GM18907 (cell line): Measurements from ENCODE around the gene MFSD2A.
"Not testable (repeated sequence)": the region's sequence is repeated elsewhere in the genome, so short reads cannot be mapped to it uniquely, and the experiment has no call there.

ENCODE experiments used
- ATAC-seq: cut with Tn5 transposase; IDR thresholded peaks from one replicate; pipeline ENCODE4 v1.9.1; 2021; ENCODE audit warnings: mild to moderate bottlenecking, moderate library complexity; ENCODE audit not compliant: unreplicated experiment

Gene MFSD2A

GRCh38 chr1:39996396-39997004 lies 41.6 kb downstream of the MFSD2A start:
- no peak for ATAC-seq

DNA sequence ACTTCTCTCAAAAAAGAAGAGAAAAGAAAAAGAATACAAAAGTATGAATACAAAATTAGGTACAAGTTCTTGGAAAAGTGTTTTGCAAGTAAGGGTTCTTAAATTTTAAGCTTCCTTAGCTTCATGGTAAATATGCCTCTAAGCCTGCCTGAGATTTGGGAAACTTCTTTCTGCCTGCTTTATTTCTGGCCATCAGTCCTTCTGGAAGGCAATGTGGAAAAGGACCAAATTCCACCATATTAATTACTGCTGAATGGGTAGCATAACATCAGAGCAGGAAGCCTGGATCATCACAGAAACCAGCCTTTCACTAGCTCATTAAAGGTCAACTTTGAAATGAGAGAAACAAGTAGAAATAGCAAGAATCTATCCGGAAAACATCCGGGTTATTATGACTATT lies 46.5 kb downstream of the MFSD2A start:
- ATAC-seq = no peak

GRCh38 chr1:40003156-40004093 lies 48.5 kb downstream of the MFSD2A start:
- ATAC-seq = peak; percentile 68

DNA sequence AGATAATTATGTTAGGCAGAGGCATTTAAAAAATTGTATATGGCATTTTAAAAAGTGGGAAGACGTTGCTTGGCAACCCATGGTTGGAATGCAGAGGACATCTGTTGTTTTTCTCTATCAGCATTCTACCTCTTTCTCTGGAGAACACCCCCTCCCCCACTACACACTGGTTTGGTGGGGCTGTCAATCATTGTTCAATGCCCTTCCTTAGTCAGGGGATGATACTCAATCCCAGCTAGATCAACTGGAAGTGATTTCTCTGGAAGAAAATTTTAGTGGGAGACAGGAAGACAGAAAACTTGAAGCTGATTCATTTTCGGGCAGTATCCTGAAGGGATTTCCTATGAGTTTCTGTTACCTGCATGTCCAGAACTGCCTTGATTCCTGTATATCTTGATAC lies 49.9 kb downstream of the MFSD2A start:
- no peak for ATAC-seq

DNA sequence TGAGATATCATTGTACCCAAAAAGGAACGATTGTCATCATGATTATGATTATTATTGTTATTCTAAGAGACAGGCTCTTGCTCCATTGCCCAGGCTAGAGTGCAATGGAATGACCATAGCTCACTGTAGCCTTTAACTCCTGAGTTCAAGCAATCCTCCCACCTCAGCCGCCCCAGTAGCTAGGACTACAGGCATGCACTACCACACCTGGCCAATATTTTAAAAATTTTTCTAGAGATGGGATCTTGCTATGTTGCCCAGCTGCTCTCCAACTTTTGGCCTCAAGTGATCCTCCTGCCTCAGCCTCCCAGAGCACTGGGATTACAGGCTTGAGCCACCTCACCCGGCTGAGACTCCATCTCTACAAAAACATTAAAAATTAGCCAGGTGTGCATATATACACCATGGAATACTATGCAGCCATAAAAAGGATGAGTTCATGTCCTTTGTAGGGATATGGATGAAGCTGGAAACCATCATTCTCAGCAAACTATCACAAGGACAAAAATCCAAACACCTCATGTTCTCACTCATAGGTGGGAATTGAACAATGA lies 52.6 kb downstream of the MFSD2A start:
- not testable (repeated sequence) for ATAC-seq

- no peak for ATAC-seq
Measured at GRCh38 chr1:40011198-40011597, 56.3 kb downstream of the MFSD2A start.

DNA sequence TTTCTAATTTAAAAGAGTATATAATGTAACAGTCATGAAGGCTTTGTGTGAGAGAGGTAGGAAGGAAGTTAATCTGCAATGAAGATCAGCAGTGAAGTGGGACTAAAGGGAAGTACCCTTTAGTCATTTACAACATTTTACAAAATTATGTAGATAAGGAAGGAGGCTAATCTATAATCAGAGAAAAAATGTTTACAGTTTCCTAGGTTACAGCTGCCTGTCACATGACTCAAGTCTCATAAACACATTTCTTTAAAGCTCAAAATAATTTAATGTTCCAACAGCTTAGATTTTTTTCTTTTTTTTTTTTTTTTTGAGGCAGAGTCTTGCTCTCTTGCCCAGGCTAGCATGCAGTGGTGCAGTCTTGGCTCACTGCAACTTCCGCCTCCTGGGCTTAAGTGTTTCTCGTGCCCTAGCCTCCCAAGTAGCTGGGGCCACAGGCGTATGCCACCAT lies 59.3 kb downstream of the MFSD2A start:
- ATAC-seq = no peak

- ATAC-seq = no peak
Measured at GRCh38 chr1:40014812-40015594, 60.1 kb downstream of the MFSD2A start.

- ATAC-seq = no peak
Measured at GRCh38 chr1:40017951-40018575, 63.1 kb downstream of the MFSD2A start.
